Stimulated activated CD4-positive, alpha-beta T cell treated with anti-CD3 and anti-CD28 coated beads, Interleukin-12 subunit alpha, Interleukin-12 subunit beta, amount 100 ng/mL, for 24 hours (primary cell): ENCODE results near the gene CPN2.

ENCODE experiments used
- DNase-seq, 2 experiments: peaks; one replicate each; pipeline ENCODE4 v3.0.0-alpha.2; 2020; ENCODE audit warnings: low read depth in 2 of 2

CPN2 gene

GRCh38 chr3:194351080-194351672, at the start of gene CPN2:
Gene CPN2 (minus strand): TSS chr3:194351328. CDS start chr3:194342702, 8,626 bp downstream.
- no peak for DNase-seq

GRCh38 chr3:194399874-194400411, 48.8 kb upstream of the CPN2 start:
- DNase-seq = no peak

- DNase-seq = no peak
Measured at GRCh38 chr3:194399166-194399565, 48.0 kb upstream of the CPN2 start, which contains the start of gene GP5. Gene GP5 (minus strand): TSS chr3:194399266. CDS start chr3:194398282, 984 bp downstream.

- no peak for DNase-seq
Measured at GRCh38 chr3:194397757-194398312, 46.7 kb upstream of the CPN2 start.

- no peak for DNase-seq
Measured at GRCh38 chr3:194396859-194397756, 46.0 kb upstream of the CPN2 start.

- no peak for DNase-seq
Measured at GRCh38 chr3:194396539-194396858, 45.4 kb upstream of the CPN2 start.

GRCh38 chr3:194395778-194396538, 44.8 kb upstream of the CPN2 start:
- DNase-seq = peak; percentile 9 to 57

- no peak for DNase-seq
Measured at GRCh38 chr3:194395212-194395611, 44.1 kb upstream of the CPN2 start.

- no peak for DNase-seq
Measured at GRCh38 chr3:194392576-194392975, 41.4 kb upstream of the CPN2 start.

- no peak for DNase-seq
Measured at GRCh38 chr3:194390835-194391234, 39.7 kb upstream of the CPN2 start.

- no peak for DNase-seq
Measured at GRCh38 chr3:194389269-194389668, 38.1 kb upstream of the CPN2 start.

- no peak for DNase-seq
Measured at GRCh38 chr3:194387926-194388418, 36.8 kb upstream of the CPN2 start.

- DNase-seq = no peak
Measured at GRCh38 chr3:194387276-194387675, 36.1 kb upstream of the CPN2 start.

GRCh38 chr3:194386648-194387047, 35.5 kb upstream of the CPN2 start:
- no peak for DNase-seq

GRCh38 chr3:194386066-194386465, 34.9 kb upstream of the CPN2 start:
- no peak for DNase-seq

- no peak for DNase-seq
Measured at GRCh38 chr3:194384569-194385001, 33.5 kb upstream of the CPN2 start.

GRCh38 chr3:194384156-194384555, 33.0 kb upstream of the CPN2 start:
- DNase-seq = no peak

- no peak for DNase-seq
Measured at GRCh38 chr3:194383276-194383940, 32.3 kb upstream of the CPN2 start.

GRCh38 chr3:194382892-194383223, 31.7 kb upstream of the CPN2 start:
- no peak for DNase-seq

GRCh38 chr3:194382196-194382891, 31.2 kb upstream of the CPN2 start:
- no peak for DNase-seq

GRCh38 chr3:194381460-194381875, 30.3 kb upstream of the CPN2 start:
- DNase-seq = no peak
